SU-DHL-6 (cell line): ENCODE measurements around the gene SIRT5.

Experiments used
- EZH2phosphoT487 ChIP-seq: fragments of 200-600 bp; sonication (generic), shearing (Covaris generic); conservative IDR thresholded peaks from 2 replicates; pipeline ENCODE4 v1.6.1; 2018; ENCODE audit warnings: mild to moderate bottlenecking, antibody characterized with exemption, low read length, moderate library complexity, mixed read lengths
- TF ChIP-seq, protein P1 (sequence below): fragments of 200-600 bp; sonication (generic); IDR thresholded peaks from one replicate; pipeline ENCODE4 v1.5.1; 2017; ENCODE audit warnings: antibody characterized with exemption, mild to moderate bottlenecking, low read length, moderate library complexity; ENCODE audit not compliant: insufficient read depth, poor library complexity, severe bottlenecking

DNA sequence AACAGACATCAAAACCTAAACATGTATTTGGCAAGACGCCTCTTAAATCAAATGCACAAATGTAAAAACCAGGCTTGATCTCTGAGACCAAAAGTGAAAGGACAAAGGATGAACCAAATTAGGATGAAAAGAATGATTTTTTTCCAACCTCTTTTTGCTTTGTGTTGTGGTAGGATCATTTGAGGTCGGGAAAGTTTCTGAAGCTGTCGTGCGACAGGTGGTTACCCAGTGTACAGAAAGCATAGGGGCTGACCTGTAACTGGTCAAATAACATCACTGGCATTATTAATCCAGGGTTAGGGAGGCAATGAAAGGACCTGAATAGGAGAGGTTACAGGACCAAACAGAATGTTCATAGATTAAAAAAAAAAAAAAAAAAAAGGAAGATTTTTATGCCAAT is 22.7 kb downstream of the SIRT5 start:
- TF ChIP-seq, protein P1, sequence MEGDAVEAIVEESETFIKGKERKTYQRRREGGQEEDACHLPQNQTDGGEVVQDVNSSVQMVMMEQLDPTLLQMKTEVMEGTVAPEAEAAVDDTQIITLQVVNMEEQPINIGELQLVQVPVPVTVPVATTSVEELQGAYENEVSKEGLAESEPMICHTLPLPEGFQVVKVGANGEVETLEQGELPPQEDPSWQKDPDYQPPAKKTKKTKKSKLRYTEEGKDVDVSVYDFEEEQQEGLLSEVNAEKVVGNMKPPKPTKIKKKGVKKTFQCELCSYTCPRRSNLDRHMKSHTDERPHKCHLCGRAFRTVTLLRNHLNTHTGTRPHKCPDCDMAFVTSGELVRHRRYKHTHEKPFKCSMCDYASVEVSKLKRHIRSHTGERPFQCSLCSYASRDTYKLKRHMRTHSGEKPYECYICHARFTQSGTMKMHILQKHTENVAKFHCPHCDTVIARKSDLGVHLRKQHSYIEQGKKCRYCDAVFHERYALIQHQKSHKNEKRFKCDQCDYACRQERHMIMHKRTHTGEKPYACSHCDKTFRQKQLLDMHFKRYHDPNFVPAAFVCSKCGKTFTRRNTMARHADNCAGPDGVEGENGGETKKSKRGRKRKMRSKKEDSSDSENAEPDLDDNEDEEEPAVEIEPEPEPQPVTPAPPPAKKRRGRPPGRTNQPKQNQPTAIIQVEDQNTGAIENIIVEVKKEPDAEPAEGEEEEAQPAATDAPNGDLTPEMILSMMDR, result no peak
- TF ChIP-seq EZH2phosphoT487, result no peak
